Karpas-422 (cell line): ENCODE data around the gene FNBP1. TPM values are rescaled to one million over a fixed set of nuclear protein-coding genes. Genes with fewer than 3 reads are reported as not detected.

ENCODE experiments used
- DNase-seq: peaks from one replicate; pipeline ENCODE4 v3.0.0-alpha.2; 2015
- H2AFZ ChIP-seq: fragments of 200-600 bp; sonication (generic); 2 replicates; pipeline ENCODE4 v1.6.1; 2014; ENCODE audit warnings: antibody characterized with exemption, low read length, mixed read lengths
- H3K27ac ChIP-seq: fragments of 200-600 bp; sonication (generic); 2 replicates; pipeline ENCODE4 v1.5.1; 2014; ENCODE audit warnings: mild to moderate bottlenecking, low read length, moderate library complexity
- H3K27me3 ChIP-seq: fragments of 200-600 bp; sonication (generic); 2 replicates; pipeline ENCODE4 v1.6.1; 2014; ENCODE audit warnings: low read length, mixed read lengths
- H3K36me3 ChIP-seq: fragments of 200-600 bp; sonication (generic); 2 replicates; pipeline ENCODE4 v1.6.1; 2014; ENCODE audit warnings: low read length, mixed read lengths; ENCODE audit not compliant: insufficient read depth
- H3K4me1 ChIP-seq: fragments of 200-600 bp; sonication (generic); 2 replicates; pipeline ENCODE4 v1.6.1; 2014; ENCODE audit warnings: mild to moderate bottlenecking, low read length, mixed read lengths
- H3K4me2 ChIP-seq: fragments of 200-600 bp; sonication (generic); 2 replicates; pipeline ENCODE4 v1.6.1; 2014; ENCODE audit warnings: low read length, low read depth, mild to moderate bottlenecking; ENCODE audit not compliant: poor library complexity, severe bottlenecking
- H3K4me3 ChIP-seq: fragments of 200-600 bp; sonication (generic); 2 replicates; pipeline ENCODE4 v1.5.1; 2014; ENCODE audit warnings: mild to moderate bottlenecking, antibody characterized with exemption, low read length, mixed read lengths
- H3K79me2 ChIP-seq: fragments of 200-600 bp; sonication (generic); 2 replicates; pipeline ENCODE4 v1.6.1; 2014; ENCODE audit warnings: mild to moderate bottlenecking, low read length, mixed read lengths
- H3K9ac ChIP-seq: fragments of 200-600 bp; sonication (generic); 2 replicates; pipeline ENCODE4 v1.6.0; 2014; ENCODE audit warnings: low read length
- H3K9me2 ChIP-seq: fragments of 200-600 bp; sonication (generic), shearing (Covaris generic); replicated peaks from 2 replicates; pipeline ENCODE4 v1.6.0; 2014; ENCODE audit warnings: mild to moderate bottlenecking, low read length, moderate library complexity; ENCODE audit not compliant: insufficient read depth
- H3K9me3 ChIP-seq: fragments of 300-700, 200-600 bp; sonication (generic); 2 replicates; pipeline ENCODE4 v1.6.1; 2014; ENCODE audit warnings: low read length, mixed read lengths
- H4K20me1 ChIP-seq: fragments of 200-600 bp; sonication (generic); 2 replicates; pipeline ENCODE4 v1.6.1; 2014; ENCODE audit warnings: mild to moderate bottlenecking, antibody characterized with exemption, low read length, low read depth; ENCODE audit not compliant: insufficient read depth
- small RNA-seq: library from RNA; depleted of rRNA; stranded (forward); fragments of <200 nt; gene quantifications from one replicate; pipeline ENCODE3, GENCODE V24; 2014
- total RNA-seq: library from RNA; depleted of rRNA; stranded (reverse); fragments of >200 nt; shearing (Covaris generic); gene quantifications from 2 replicates; pipeline ENCODE4 v1.2.3, GENCODE V29; 2014; ENCODE audit warnings: low replicate concordance; rRNA removed

FNBP1 gene
- total RNA-seq, 1 experiment from 2014 or later = 205 TPM

- H3K9ac ChIP-seq = no peak overlapping the region
- no peak overlapping the region for H3K4me2 ChIP-seq
- no peak overlapping the region for H3K27ac ChIP-seq
- no peaks in the 10 kb centered on the region for H4K20me1 ChIP-seq
- no peak for DNase-seq
- no peaks in the 10 kb centered on the region for H3K9me3 ChIP-seq
- no peak overlapping the region for H2AFZ ChIP-seq
- H3K27me3 ChIP-seq = no peaks in the 10 kb centered on the region
- H3K4me3 ChIP-seq = no peak overlapping the region
- peaks cover 5% of the 10 kb centered on the region for H3K4me1 ChIP-seq
- H3K79me2 ChIP-seq = peaks cover 7% of the 10 kb centered on the region; the same call in 1 of the 2 replicates
- H3K9me2 ChIP-seq = no peaks in the 10 kb centered on the region
- 0 out of 2 replicates have a peak, but pooled peaks cover 5% of the 10 kb centered on the region for H3K36me3 ChIP-seq
Measured at GRCh38 chr9:129848712-129849441, 194.1 kb downstream of the FNBP1 start.

- Histone ChIP-seq H3K36me3 (no peaks in the 10 kb centered on the region), H3K27me3 (no peaks in the 10 kb centered on the region), H3K4me1 (peaks cover 8% of the 10 kb centered on the region), H3K27ac (0 out of 2 replicates have a peak overlapping the region, but pooled peaks have one; percentile 2), H3K9ac (no peak overlapping the region), H3K9me3 (no peaks in the 10 kb centered on the region), H3K79me2 (peaks cover 27% of the 10 kb centered on the region), H3K9me2 (no peaks in the 10 kb centered on the region), H3K4me3 (no peak overlapping the region), H2AFZ (no peak overlapping the region), H3K4me2 (no peak overlapping the region), H4K20me1 (no peaks in the 10 kb centered on the region)
- DNase-seq = no peak
Measured at GRCh38 chr9:129845373-129845772, 197.6 kb downstream of the FNBP1 start.

- peaks cover 40% of the 10 kb centered on the region for H3K4me1 ChIP-seq
- no peaks in the 10 kb centered on the region for H3K9me3 ChIP-seq
- H3K27ac ChIP-seq = no peak overlapping the region
- no peak overlapping the region for H3K9ac ChIP-seq
- no peak for DNase-seq
- peaks cover 63% of the 10 kb centered on the region for H3K79me2 ChIP-seq
- H3K4me3 ChIP-seq = no peak overlapping the region
- no peaks in the 10 kb centered on the region for H3K36me3 ChIP-seq
- no peaks in the 10 kb centered on the region for H3K27me3 ChIP-seq
- no peak overlapping the region for H3K4me2 ChIP-seq
- H2AFZ ChIP-seq = no peak overlapping the region
- no peaks in the 10 kb centered on the region for H4K20me1 ChIP-seq
- H3K9me2 ChIP-seq = no peaks in the 10 kb centered on the region
Measured at GRCh38 chr9:129841071-129841470, 201.9 kb downstream of the FNBP1 start.

GRCh38 chr9:129840034-129840433 is 203.0 kb downstream of the FNBP1 start:
- H3K9me3 ChIP-seq = no peaks in the 10 kb centered on the region
- H3K4me2 ChIP-seq = no peak overlapping the region
- H3K9ac ChIP-seq = no peak overlapping the region
- no peak overlapping the region for H3K4me3 ChIP-seq
- H3K9me2 ChIP-seq = no peaks in the 10 kb centered on the region
- H3K79me2 ChIP-seq = peaks cover 67% of the 10 kb centered on the region
- H3K4me1 ChIP-seq = peaks cover 40% of the 10 kb centered on the region
- no peak overlapping the region for H2AFZ ChIP-seq
- no peak overlapping the region for H3K27ac ChIP-seq
- no peaks in the 10 kb centered on the region for H3K36me3 ChIP-seq
- no peaks in the 10 kb centered on the region for H4K20me1 ChIP-seq
- no peaks in the 10 kb centered on the region for H3K27me3 ChIP-seq
- no peak for DNase-seq

GRCh38 chr9:129839324-129840023 is 203.5 kb downstream of the FNBP1 start:
- no peaks in the 10 kb centered on the region; the same call in 1 of the 2 replicates for H4K20me1 ChIP-seq
- H3K27ac ChIP-seq = no peak overlapping the region
- H3K4me3 ChIP-seq = no peak overlapping the region
- H3K9me3 ChIP-seq = no peaks in the 10 kb centered on the region
- no peak for DNase-seq
- no peaks in the 10 kb centered on the region for H3K9me2 ChIP-seq
- no peaks in the 10 kb centered on the region for H3K36me3 ChIP-seq
- H3K9ac ChIP-seq = no peak overlapping the region
- no peak overlapping the region for H2AFZ ChIP-seq
- peaks cover 40% of the 10 kb centered on the region for H3K4me1 ChIP-seq
- no peak overlapping the region for H3K4me2 ChIP-seq
- H3K27me3 ChIP-seq = no peaks in the 10 kb centered on the region
- H3K79me2 ChIP-seq = peaks cover 73% of the 10 kb centered on the region

- no peaks in the 10 kb centered on the region for H3K27me3 ChIP-seq
- no peak overlapping the region for H3K9ac ChIP-seq
- H4K20me1 ChIP-seq = peaks cover 2% of the 10 kb centered on the region; the same call in 1 of the 2 replicates
- no peak overlapping the region for H3K27ac ChIP-seq
- H3K9me2 ChIP-seq = no peaks in the 10 kb centered on the region
- H3K4me3 ChIP-seq = no peak overlapping the region
- no peaks in the 10 kb centered on the region for H3K9me3 ChIP-seq
- H3K4me2 ChIP-seq = no peak overlapping the region
- H3K79me2 ChIP-seq = peaks cover 78% of the 10 kb centered on the region
- H3K4me1 ChIP-seq = peaks cover 39% of the 10 kb centered on the region
- H3K36me3 ChIP-seq = no peaks in the 10 kb centered on the region; the same call in 1 of the 2 replicates
- DNase-seq = no peak
- no peak overlapping the region for H2AFZ ChIP-seq
Measured at GRCh38 chr9:129838707-129839259, 204.2 kb downstream of the FNBP1 start.

Small RNA genes within 50 kb of the gene (small RNA-seq; reads per million reads assigned to genes)
- gene MIR6855 = not detected

Other genes starting within 250 kb of the FNBP1 start
- gene TOR1B, start 240.0 kb downstream of the FNBP1 start, total RNA-seq = 10.5 and 14.2 TPM in 2 replicates
- gene TOR1A, start 219.1 kb downstream of the FNBP1 start, total RNA-seq = 41.7 and 53.1 TPM in 2 replicates
- gene C9orf78, start 207.9 kb downstream of the FNBP1 start, total RNA-seq = 59.7 and 66.9 TPM in 2 replicates
- gene USP20, start 207.7 kb downstream of the FNBP1 start, total RNA-seq = 11.7 and 40.3 TPM in 2 replicates
- gene GPR107, start 10.7 kb upstream of the FNBP1 start, total RNA-seq = 9.6 and 11.6 TPM in 2 replicates
- gene NCS1, start 129.2 kb upstream of the FNBP1 start, total RNA-seq = not detected in 2 replicates
- gene HMCN2, start 222.6 kb upstream of the FNBP1 start, total RNA-seq = not detected in 2 replicates